ENCODE results near the gene SETDB1. TPM values are rescaled to one million over a fixed set of nuclear protein-coding genes. Genes with fewer than 3 reads are reported as not detected.

Gene SETDB1
- total and polyA plus RNA-seq, 2 experiments from 2014 or later, result 9.7 to 21.4 TPM

- Histone ChIP-seq H3K9me3 (ENCODE audit: low read depth) (no peaks in the 10 kb centered on the region), H3K9me2 (ENCODE audit: insufficient read depth) (no peaks in the 10 kb centered on the region), H3K79me2 (ENCODE audit: insufficient read depth) (no peaks in the 10 kb centered on the region), H3K36me3 (ENCODE audit: low read depth) (peaks cover 41% of the 10 kb centered on the region), H3K27ac (no peak overlapping the region), H2AFZ (no peak overlapping the region), H3K27me3 (replicated peaks; ENCODE audit: insufficient read depth) (no peaks in the 10 kb centered on the region), H3K4me3 (no peak overlapping the region), H3F3A (ENCODE audit: insufficient read depth) (no peaks in the 10 kb centered on the region), H3K4me2 (ENCODE audit: unreplicated experiment) (no peak overlapping the region), H4K20me1 (ENCODE audit: insufficient read depth) (no peaks in the 10 kb centered on the region), H3K9ac (no peak overlapping the region), H3K4me1 (ENCODE audit: insufficient read depth) (no peaks in the 10 kb centered on the region)
- DNase-seq, result no peak
- in situ Hi-C loops (cut with MboI), result no loop called here
- no peak for TF ChIP-seq EZH2phosphoT487 (IDR thresholded peaks at IDR 0.05; ENCODE audit: insufficient read depth, low read depth)
Measured at GRCh38 chr1:150955280-150955679, 29.1 kb downstream of the SETDB1 start.

GRCh38 chr1:150957666-150958065 is 31.5 kb downstream of the SETDB1 start:
- no peak for DNase-seq
- Histone ChIP-seq H3K79me2 (ENCODE audit: insufficient read depth) (no peaks in the 10 kb centered on the region), H3K4me1 (ENCODE audit: insufficient read depth) (no peaks in the 10 kb centered on the region), H3K4me3 (no peak overlapping the region), H3K9me2 (ENCODE audit: insufficient read depth) (no peaks in the 10 kb centered on the region), H3K9ac (no peak overlapping the region), H3K4me2 (ENCODE audit: unreplicated experiment) (no peak overlapping the region), H3F3A (ENCODE audit: insufficient read depth) (peaks cover 3% of the 10 kb centered on the region), H3K36me3 (ENCODE audit: low read depth) (peaks cover 27% of the 10 kb centered on the region), H3K27ac (no peak overlapping the region), H3K27me3 (replicated peaks; ENCODE audit: insufficient read depth) (no peaks in the 10 kb centered on the region), H4K20me1 (ENCODE audit: insufficient read depth) (no peaks in the 10 kb centered on the region), H2AFZ (no peak overlapping the region), H3K9me3 (ENCODE audit: low read depth) (no peaks in the 10 kb centered on the region)
- WGBS, 2 experiments (ENCODE audit: low coverage in 1 of 2, low lambda C conversion rate in 2 of 2, missing lambda C conversion rate in 2 of 2), result 90 to 97% methylated on average over 11 of the region's 11 CpGs
- in situ Hi-C loops (cut with MboI), result no loop called here
- TF ChIP-seq EZH2 (IDR thresholded peaks at IDR 0.05; ENCODE audit: insufficient read depth, poor library complexity, severe bottlenecking), result no peak
- no peak for TF ChIP-seq EZH2phosphoT487 (IDR thresholded peaks at IDR 0.05; ENCODE audit: insufficient read depth, low read depth)

DNA sequence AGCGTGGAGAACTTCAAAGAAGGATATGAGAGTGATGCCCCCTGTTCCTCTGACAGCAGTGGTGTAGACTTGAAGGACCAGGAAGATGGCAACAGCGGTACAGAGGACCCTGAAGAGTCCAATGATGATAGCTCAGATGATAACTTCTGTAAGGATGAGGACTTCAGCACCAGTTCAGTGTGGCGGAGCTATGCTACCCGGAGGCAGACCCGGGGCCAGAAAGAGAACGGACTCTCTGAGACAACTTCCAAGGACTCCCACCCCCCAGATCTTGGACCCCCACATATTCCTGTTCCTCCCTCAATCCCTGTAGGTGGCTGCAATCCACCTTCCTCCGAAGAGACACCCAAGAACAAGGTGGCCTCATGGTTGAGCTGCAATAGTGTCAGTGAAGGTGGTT is 34.5 kb downstream of the SETDB1 start:
- no peak overlapping the region for H3K4me3 ChIP-seq
- H3F3A ChIP-seq (ENCODE audit: insufficient read depth), result peaks cover 24% of the 10 kb centered on the region
- H3K9ac ChIP-seq, result no peak overlapping the region
- WGBS, 2 experiments (ENCODE audit: low coverage in 1 of 2, low lambda C conversion rate in 2 of 2, missing lambda C conversion rate in 2 of 2), result 90 to 92% methylated on average over 6 to 7 of the region's 7 CpGs
- no peak for DNase-seq
- no peak overlapping the region for H3K4me2 ChIP-seq (ENCODE audit: unreplicated experiment)
- no peaks in the 10 kb centered on the region for H3K9me3 ChIP-seq (ENCODE audit: low read depth)
- H3K4me1 ChIP-seq (ENCODE audit: insufficient read depth), result no peaks in the 10 kb centered on the region
- in situ Hi-C loops (cut with MboI), result no loop called here
- H3K36me3 ChIP-seq (ENCODE audit: low read depth), result peaks cover 31% of the 10 kb centered on the region
- no peak overlapping the region for H3K27ac ChIP-seq
- H3K79me2 ChIP-seq (ENCODE audit: insufficient read depth), result no peaks in the 10 kb centered on the region
- H4K20me1 ChIP-seq (ENCODE audit: insufficient read depth), result no peaks in the 10 kb centered on the region
- no peak overlapping the region for H2AFZ ChIP-seq
- no peaks in the 10 kb centered on the region for H3K27me3 ChIP-seq (replicated peaks; ENCODE audit: insufficient read depth)
- no peaks in the 10 kb centered on the region for H3K9me2 ChIP-seq (ENCODE audit: insufficient read depth)
- TF ChIP-seq EZH2 (IDR thresholded peaks at IDR 0.05; ENCODE audit: insufficient read depth, poor library complexity, severe bottlenecking) (no peak), EZH2phosphoT487 (IDR thresholded peaks at IDR 0.05; ENCODE audit: insufficient read depth, low read depth) (no peak)

DNA sequence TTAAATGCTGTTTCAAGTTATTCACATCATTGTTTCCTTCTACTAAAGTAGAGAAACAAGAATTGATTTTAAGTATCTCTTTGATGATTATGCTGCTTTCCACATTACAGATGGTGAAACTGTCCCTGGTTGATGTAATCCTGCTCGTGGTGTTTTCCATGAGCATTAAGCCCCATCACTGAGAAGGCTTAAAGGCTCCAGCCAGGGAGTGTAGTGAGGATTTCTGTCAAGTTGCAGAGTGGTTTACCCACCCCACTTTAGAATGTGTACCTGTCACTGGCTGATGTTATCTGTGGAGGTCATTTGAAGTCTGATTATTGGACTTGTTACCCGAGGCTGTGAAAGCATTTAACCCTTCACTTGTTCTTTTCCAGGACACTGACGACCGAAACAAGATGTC is 35.6 kb downstream of the SETDB1 start:
- Histone ChIP-seq H3K27me3 (replicated peaks; ENCODE audit: insufficient read depth) (no peaks in the 10 kb centered on the region), H3K36me3 (ENCODE audit: low read depth) (peaks cover 42% of the 10 kb centered on the region), H3K4me2 (ENCODE audit: unreplicated experiment) (no peak overlapping the region), H2AFZ (no peak overlapping the region), H3F3A (ENCODE audit: insufficient read depth) (peaks cover 30% of the 10 kb centered on the region), H3K4me1 (ENCODE audit: insufficient read depth) (no peaks in the 10 kb centered on the region), H3K4me3 (no peak overlapping the region), H4K20me1 (ENCODE audit: insufficient read depth) (no peaks in the 10 kb centered on the region), H3K79me2 (ENCODE audit: insufficient read depth) (peaks cover 5% of the 10 kb centered on the region; the same call in 1 of the 2 replicates), H3K9me2 (ENCODE audit: insufficient read depth) (no peaks in the 10 kb centered on the region), H3K27ac (no peak overlapping the region), H3K9me3 (ENCODE audit: low read depth) (no peaks in the 10 kb centered on the region), H3K9ac (no peak overlapping the region)
- in situ Hi-C loops (cut with MboI), result no loop called here
- DNase-seq, result peak; percentile 32
- 54 to 57% methylated on average over 4 of the region's 4 CpGs for WGBS, 2 experiments (ENCODE audit: low coverage in 1 of 2, low lambda C conversion rate in 2 of 2, missing lambda C conversion rate in 2 of 2)
- TF ChIP-seq EZH2 (IDR thresholded peaks at IDR 0.05; ENCODE audit: insufficient read depth, poor library complexity, severe bottlenecking), result no peak
- no peak for TF ChIP-seq EZH2phosphoT487 (IDR thresholded peaks at IDR 0.05; ENCODE audit: insufficient read depth, low read depth)

Measured in GM23248 (cell line).